GM23338 (cell line): ENCODE data around the gene FBXO45.

ENCODE experiments used
- CTCF ChIP-seq, 2 experiments: fragments of 200-600 bp in 1 of 2; sonication (generic) in 1 of 2; conservative IDR thresholded peaks; 2 replicates each; pipeline versions ENCODE4 v1.5.1 to v1.6.1; 2016 to 2017; ENCODE audit warnings: antibody characterized with exemption in 2 of 2, low read depth in 2 of 2, mild to moderate bottlenecking in 2 of 2, moderate library complexity in 1 of 2
- EZH2 ChIP-seq: fragments of 200-600 bp; sonication (generic); IDR thresholded peaks from one replicate; pipeline ENCODE4 v1.8.0; 2017; ENCODE audit warnings: antibody characterized with exemption, mild to moderate bottlenecking, low read depth; ENCODE audit not compliant: unreplicated experiment
- EZH2phosphoT487 ChIP-seq: fragments of 200-600 bp; sonication (generic); IDR thresholded peaks from one replicate; pipeline ENCODE4 v1.8.1; 2018; ENCODE audit warnings: antibody characterized with exemption; ENCODE audit not compliant: unreplicated experiment
- JUNB ChIP-seq: IDR thresholded peaks from one replicate; pipeline ENCODE4 v1.6.1; 2016; ENCODE audit warnings: antibody characterized with exemption; ENCODE audit not compliant: unreplicated experiment
- POLR2AphosphoS5 ChIP-seq: IDR thresholded peaks from 2 replicates; pipeline ENCODE4 v1.6.1; 2016; ENCODE audit warnings: antibody characterized with exemption, low read depth
- STAT1 ChIP-seq: IDR thresholded peaks from one replicate; pipeline ENCODE4 v1.6.1; 2016; ENCODE audit warnings: antibody characterized with exemption; ENCODE audit not compliant: unreplicated experiment
- ZNF331 ChIP-seq: fragments of 250-450 bp; sonication (Bioruptor Pico); IDR thresholded peaks from 2 replicates; pipeline ENCODE4 v1.5.0; 2020; ENCODE audit warnings: low read depth, mild to moderate bottlenecking, moderate library complexity

DNA sequence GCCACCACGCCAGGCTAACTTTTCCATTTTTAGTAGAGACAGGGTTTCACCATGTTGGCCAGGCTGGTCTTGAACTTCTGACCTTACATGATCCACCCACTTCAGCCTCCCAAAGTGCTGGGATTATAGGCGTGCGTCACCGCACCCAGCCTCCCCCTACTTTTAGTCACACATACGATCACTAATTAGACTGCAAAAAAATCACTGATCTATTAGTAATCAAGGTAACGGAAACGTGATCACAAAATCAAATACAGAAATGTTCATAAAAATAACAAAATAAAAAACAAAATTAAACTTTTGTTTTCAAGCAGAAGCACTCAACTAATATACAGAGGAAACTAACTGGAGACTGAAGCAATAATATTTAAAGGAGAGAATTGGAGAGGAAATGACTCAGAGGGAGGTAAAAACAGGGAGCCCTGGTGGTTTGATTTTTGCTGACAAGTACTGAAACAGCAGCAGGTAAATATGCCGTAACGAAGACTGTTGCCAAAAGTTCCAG lies 4.7 kb upstream of the FBXO45 start:
- TF ChIP-seq CTCF (conservative IDR thresholded peaks at IDR 0.05; ENCODE audit: low read depth in 2 of 2) (no peak), EZH2phosphoT487 (no peak), EZH2 (no peak), POLR2AphosphoS5 (no peak), ZNF331 (CRISPR knock-in tag) (no peak), JUNB (no peak), STAT1 (no peak)
